Epithelial cell of proximal tubule (primary cell): ENCODE results near the gene NHERF2. TPM values are rescaled to one million over a fixed set of nuclear protein-coding genes. Genes with fewer than 3 reads are reported as not detected.
A peak's percentile ranks its signal among the peaks of the same experiment; 100 is the strongest.

Experiments used
- DNase-seq: peaks from one replicate; pipeline ENCODE4 v3.0.0-alpha.2; 2011; ENCODE audit warnings: low read depth
- H3K4me3 ChIP-seq: 2 replicates; pipeline ENCODE4 v1.5.1; 2011; ENCODE audit warnings: low read depth, mild to moderate bottlenecking, low read length
- CTCF ChIP-seq: conservative IDR thresholded peaks from 2 replicates; pipeline ENCODE4 v1.5.1; 2012; ENCODE audit warnings: low read depth, mild to moderate bottlenecking, low read length
- total RNA-seq: library from RNA; depleted of rRNA; stranded (reverse); fragments of >200 nt; gene quantifications from 2 replicates; pipeline ENCODE4 v1.2.3, GENCODE V29; 2015

NHERF2 gene
- total RNA-seq, 1 donor from 2014 or later, result 29.9 TPM

GRCh38 chr16:2024032-2024420 lies 2.7 kb upstream of the NHERF2 start:
- no peak overlapping the region for H3K4me3 ChIP-seq
- no peak for TF ChIP-seq CTCF
- no peak for DNase-seq

- DNase-seq, result no peak
- TF ChIP-seq CTCF, result no peak
- H3K4me3 ChIP-seq, result no peak overlapping the region
Observed at GRCh38 chr16:2025251-2025650, 1.5 kb upstream of the NHERF2 start.

DNA sequence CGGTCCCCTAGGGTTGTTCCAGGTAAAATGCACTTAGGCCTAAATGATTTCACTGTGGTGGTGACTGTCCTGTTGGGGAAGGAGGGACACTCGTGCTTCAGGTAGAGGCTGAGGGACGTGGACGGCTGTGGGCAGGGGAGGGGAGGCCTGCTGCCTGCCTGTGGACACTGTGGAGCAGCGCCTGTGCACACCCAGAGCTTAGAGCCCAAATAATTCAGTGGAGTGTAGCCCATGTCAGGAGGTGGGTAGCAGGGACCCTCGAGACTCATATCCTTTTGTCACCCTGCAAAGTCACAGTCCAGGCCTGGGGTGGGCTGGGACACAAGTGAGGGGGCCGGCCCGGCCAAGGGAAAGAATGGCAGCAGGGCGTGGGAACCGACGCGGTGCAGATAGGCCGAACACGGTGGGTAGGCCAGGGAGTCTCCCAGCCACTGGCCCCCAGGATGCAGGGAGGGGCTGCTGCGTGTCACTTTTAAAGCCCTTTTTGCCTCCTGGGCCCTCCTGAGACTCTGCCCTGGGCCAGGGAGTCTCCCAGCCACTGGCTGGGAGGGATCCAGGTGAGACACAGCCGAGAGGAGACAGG lies 733 bp upstream of the NHERF2 start:
- H3K4me3 ChIP-seq, result peak overlapping the region; percentile 50
- no peak for TF ChIP-seq CTCF
- no peak for DNase-seq

DNA sequence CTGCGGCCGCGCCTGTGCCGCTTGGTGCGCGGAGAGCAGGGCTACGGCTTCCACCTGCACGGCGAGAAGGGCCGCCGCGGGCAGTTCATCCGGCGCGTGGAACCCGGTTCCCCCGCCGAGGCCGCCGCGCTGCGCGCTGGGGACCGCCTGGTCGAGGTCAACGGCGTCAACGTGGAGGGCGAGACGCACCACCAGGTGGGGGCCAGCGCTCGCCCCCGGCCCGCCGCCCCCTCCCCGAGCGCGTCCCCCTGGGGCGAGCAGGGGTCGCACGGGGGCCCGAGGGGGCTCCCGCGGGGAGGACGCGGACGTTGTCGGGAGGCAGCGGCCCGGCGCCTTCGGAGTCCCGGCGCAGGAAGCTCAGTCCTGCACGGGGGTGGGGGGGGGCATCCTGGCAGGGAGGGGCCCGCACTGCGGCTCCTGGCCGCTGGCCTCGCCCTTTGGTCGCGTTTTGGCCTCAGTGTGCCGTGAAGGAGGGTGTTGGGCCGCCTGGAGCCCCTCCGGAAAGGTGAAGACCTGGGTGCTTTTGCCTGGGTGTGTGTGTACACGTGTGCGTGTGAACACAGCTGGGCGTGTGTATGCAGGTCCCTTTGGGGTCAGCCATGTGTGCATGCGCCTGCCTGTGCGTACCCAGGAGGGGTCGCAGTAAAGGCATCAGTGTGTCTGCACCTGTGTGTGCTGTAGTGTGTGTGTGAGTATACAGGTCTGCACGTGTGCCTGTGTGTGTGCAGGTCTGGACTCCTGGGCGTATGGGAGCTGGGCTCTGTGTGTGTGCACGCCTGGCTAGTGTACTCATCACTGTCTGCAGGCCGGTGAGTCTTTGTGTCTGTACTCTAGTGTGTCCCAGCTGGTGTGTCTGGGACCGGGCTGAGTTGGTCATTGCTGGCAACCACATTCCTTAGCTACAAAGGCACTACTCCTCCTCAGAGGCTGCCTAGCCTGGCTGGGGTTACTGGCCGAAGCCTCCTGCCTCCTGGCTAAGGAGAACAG lies 615 bp downstream of the NHERF2 start:
- DNase-seq, result no peak
- peak overlapping the region; percentile 59 for H3K4me3 ChIP-seq
- no peak for TF ChIP-seq CTCF

DNA sequence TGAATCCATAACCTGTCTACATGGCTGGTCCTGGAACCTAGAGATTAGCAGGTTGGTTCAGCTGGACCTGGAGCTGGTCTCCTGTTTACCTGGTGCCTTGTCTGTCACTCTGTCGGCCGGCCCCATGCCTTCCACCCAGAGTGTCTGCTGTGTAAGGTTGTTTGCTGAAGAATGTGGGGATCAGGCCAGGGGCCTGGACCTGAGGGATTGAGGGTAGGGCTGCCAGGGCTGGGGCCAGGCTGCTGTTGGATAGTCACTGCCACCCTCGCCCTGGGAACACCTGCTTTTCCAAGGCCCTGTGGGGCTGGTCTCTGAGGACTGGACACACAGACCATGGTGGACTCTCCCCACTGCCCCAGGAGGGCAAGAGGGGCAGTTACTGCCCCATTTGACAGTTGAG lies 1.4 kb downstream of the NHERF2 start:
- no peak overlapping the region for H3K4me3 ChIP-seq
- TF ChIP-seq CTCF, result no peak
- DNase-seq, result no peak

DNA sequence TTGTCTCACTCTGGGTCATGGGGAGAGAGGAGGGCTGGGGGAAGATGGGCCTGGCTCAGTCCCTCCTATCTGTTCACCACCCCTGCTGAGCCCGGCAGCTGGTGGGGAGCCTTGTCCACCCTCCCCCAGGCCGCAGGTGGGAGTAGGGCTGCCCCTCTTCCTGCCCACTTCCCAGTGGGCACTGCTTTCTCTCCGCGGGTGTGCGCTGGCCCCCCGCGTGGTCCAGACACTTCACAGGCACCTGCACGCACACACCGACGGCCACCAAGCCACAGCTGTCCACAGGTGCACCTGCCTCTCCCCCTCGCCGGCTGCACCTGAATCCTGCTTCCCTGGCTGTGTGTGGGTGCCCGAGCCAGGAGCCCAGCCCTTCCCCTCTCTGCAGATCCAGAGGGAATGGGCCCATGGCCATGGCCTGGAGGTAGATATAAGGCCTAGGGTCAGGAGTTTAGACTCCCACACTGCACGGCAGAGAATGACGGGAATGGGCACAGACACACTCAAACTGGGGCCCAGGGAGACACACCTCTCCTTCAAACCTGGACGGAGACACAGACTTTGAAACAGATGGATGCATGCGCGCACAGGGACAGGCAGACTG lies 2.0 kb downstream of the NHERF2 start:
- DNase-seq, result no peak
- H3K4me3 ChIP-seq, result no peak overlapping the region
- no peak for TF ChIP-seq CTCF
